T-cell (primary cell): ENCODE results near the gene STAC3. TPM values are rescaled to one million over a fixed set of nuclear protein-coding genes. Genes with fewer than 3 reads are reported as not detected.

Experiments used
- ATAC-seq, 4 experiments: fragments of 200-7000 bp in 3 of 4; fragments of 150-1000 bp in 1 of 4; cut with Tn5 transposase; replicated peaks in 1 of 4; 1 replicate in 3 of 4; 2 replicates in 1 of 4; pipeline ENCODE4 v1.10.0; 2021; ENCODE audit warnings: moderate library complexity in 3 of 4, mild to moderate bottlenecking in 2 of 4, moderate number of reproducible peaks in 1 of 4
- CTCF ChIA-PET, 2 donors: fragments of 300-600 bp; sonication (Branson Sonifier 250); formaldehyde crosslinking; loops; one replicate each; lab custom pipeline; 2022; ENCODE audit warnings: antibody characterized with exemption in 2 of 2; lab: Charles Lee
- POLR2A ChIA-PET, 2 donors: fragments of 300-600 bp; sonication (Branson Sonifier 250); formaldehyde crosslinking; loops; one replicate each; lab custom pipeline; 2022; ENCODE audit warnings: antibody characterized with exemption in 2 of 2; lab: Charles Lee
- DNase-seq, 35 experiments: peaks; one replicate each; pipeline versions ENCODE4 v3.0.0 to v3.0.0-alpha.2; 2013 to 2023
- H3K27ac ChIP-seq: one replicate; pipeline ENCODE4 v1.5.1; 2013; ENCODE audit warnings: low read length
- H3K27me3 ChIP-seq, 2 experiments: replicated peaks in 1 of 2; 1 replicate in 1 of 2; 2 replicates in 1 of 2; pipeline versions ENCODE4 v1.6.1 to v1.7.0; 2013; ENCODE audit warnings: low read length in 1 of 2, mixed read lengths in 1 of 2; ENCODE audit not compliant: control insufficient read depth in 2 of 2, insufficient read depth in 2 of 2; ENCODE audit errors: extremely low read depth in 1 of 2
- H3K36me3 ChIP-seq, 2 donors: 1 replicate in 1 of 2; 2 replicates in 1 of 2; pipeline versions ENCODE4 v1.6.1 to v1.7.0; 2013; ENCODE audit warnings: low read length in 1 of 2; ENCODE audit not compliant: control insufficient read depth in 2 of 2, insufficient read depth in 1 of 2; ENCODE audit errors: extremely low read depth in 1 of 2
- H3K4me1 ChIP-seq, 2 experiments: 1 replicate in 1 of 2; 2 replicates in 1 of 2; pipeline versions ENCODE4 v1.6.1 to v1.7.0; 2013; ENCODE audit warnings: low read length in 2 of 2, mixed read lengths in 1 of 2; ENCODE audit not compliant: insufficient read depth in 2 of 2, control insufficient read depth in 1 of 2; ENCODE audit errors: extremely low read depth in 1 of 2
- H3K4me3 ChIP-seq, 2 donors: 1 replicate in 1 of 2; 2 replicates in 1 of 2; pipeline versions ENCODE4 v1.5.1 to v1.7.0; 2013; ENCODE audit warnings: mild to moderate bottlenecking in 2 of 2, low read length in 1 of 2, moderate library complexity in 1 of 2; ENCODE audit not compliant: control insufficient read depth in 1 of 2; ENCODE audit errors: extremely low read depth in 1 of 2
- H3K9me3 ChIP-seq: 2 replicates; pipeline ENCODE4 v1.7.0; 2013
- H3K27ac Mint-ChIP-seq, 2 donors: one replicate each; pipeline ENCODE4 v1.8.0; 2020 to 2021; ENCODE audit warnings: mild to moderate bottlenecking in 2 of 2, mixed read lengths in 2 of 2
- H3K27me3 Mint-ChIP-seq, 2 donors: one replicate each; pipeline ENCODE4 v1.8.0; 2021 to 2022; ENCODE audit warnings: mixed read lengths in 2 of 2
- H3K36me3 Mint-ChIP-seq: one replicate; pipeline ENCODE4 v1.8.0; 2021; ENCODE audit warnings: mixed read lengths
- H3K4me1 Mint-ChIP-seq, 3 donors: one replicate each; pipeline ENCODE4 v1.8.0; 2020 to 2022; ENCODE audit warnings: mixed read lengths in 3 of 3, mild to moderate bottlenecking in 1 of 3
- H3K4me3 Mint-ChIP-seq, 3 donors: one replicate each; pipeline ENCODE4 v1.8.0; 2020 to 2022; ENCODE audit warnings: mild to moderate bottlenecking in 3 of 3, mixed read lengths in 3 of 3, moderate library complexity in 3 of 3
- H3K9me3 Mint-ChIP-seq, 3 donors: one replicate each; pipeline ENCODE4 v1.8.0; 2020 to 2022; ENCODE audit warnings: mixed read lengths in 3 of 3
- WGBS: methylation state at CpG from one replicate; pipeline ENCODE4 v1.1.5; 2013; ENCODE audit warnings: missing lambda C conversion rate; ENCODE audit not compliant: insufficient coverage; 5-methylcytosine and 5-hydroxymethylcytosine counted together
- total RNA-seq, 35 experiments: library from RNA in 6 of 35; stranded (reverse) in 6 of 35; fragments of 120-200 nt in 1 of 35; gene quantifications; one replicate each; pipeline versions ENCODE4 v1.2.1 to v1.2.4 and lab custom pipeline; 2013 to 2026

STAC3 gene
- total RNA-seq, 5 donors from 2014 or later (not counting 1 experiment from before 2014, with no cell fraction given), result 1.3 to 4.9 (median 2.9) TPM

DNA sequence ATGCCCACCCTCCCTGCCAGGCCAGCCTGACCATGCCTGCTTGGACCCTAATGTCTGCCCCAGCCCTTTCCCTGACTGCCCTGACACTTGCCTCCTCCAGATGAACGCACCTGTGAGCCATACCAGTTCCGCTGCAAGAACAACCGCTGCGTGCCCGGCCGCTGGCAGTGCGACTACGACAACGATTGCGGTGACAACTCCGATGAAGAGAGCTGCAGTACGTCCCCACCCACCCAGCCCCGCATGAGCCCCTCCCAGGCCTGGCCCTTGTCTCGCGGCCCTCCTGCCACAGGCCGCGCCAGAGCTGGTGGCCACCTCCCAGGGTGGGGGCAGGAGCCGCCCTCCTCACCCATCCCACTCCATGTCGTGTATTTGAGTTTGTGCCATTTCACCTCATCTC lies 48.7 kb downstream of the STAC3 start:
- Mint-ChIP-seq H3K4me3 (no peak overlapping the region), H3K36me3 (peaks cover 4% of the 10 kb centered on the region), H3K27ac (no peak overlapping the region), H3K9me3 (no peaks in the 10 kb centered on the region), H3K27me3 (no peaks in the 10 kb centered on the region), H3K4me1 (no peaks in the 10 kb centered on the region)
- H3K4me1 ChIP-seq, result no peaks in the 10 kb centered on the region
- no peaks in the 10 kb centered on the region for H3K36me3 ChIP-seq
- no peak overlapping the region for H3K27ac ChIP-seq
- H3K4me3 ChIP-seq, result no peak overlapping the region
- H3K27me3 ChIP-seq, result no peaks in the 10 kb centered on the region
- CTCF ChIA-PET, result no interaction called here
- WGBS, result 90% methylated on average over 15 of the region's 19 CpGs
- H3K9me3 ChIP-seq, result no peaks in the 10 kb centered on the region
- no peak for DNase-seq
- ATAC-seq, result no peak
- POLR2A ChIA-PET, result no interaction called here

DNA sequence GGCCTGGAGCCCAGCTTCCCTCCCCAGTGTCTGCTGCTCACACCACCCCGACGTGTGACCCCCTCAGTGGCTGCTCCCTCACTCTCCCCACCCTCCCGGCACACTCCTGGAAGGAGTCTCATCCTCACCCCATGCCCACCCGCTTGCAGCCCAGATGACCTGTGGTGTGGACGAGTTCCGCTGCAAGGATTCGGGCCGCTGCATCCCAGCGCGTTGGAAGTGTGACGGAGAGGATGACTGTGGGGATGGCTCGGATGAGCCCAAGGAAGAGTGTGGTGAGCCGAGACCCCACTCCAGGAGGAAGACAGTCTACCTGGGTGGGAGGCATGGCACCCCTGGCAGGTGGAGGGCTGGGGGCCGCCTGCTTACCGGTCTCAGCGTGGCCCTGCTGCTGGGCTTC lies 49.4 kb downstream of the STAC3 start:
- no peak for DNase-seq
- ATAC-seq, result no peak
- Mint-ChIP-seq H3K9me3 (no peaks in the 10 kb centered on the region), H3K27ac (no peak overlapping the region), H3K4me3 (no peak overlapping the region), H3K27me3 (no peaks in the 10 kb centered on the region), H3K4me1 (no peaks in the 10 kb centered on the region), H3K36me3 (peaks cover 4% of the 10 kb centered on the region)
- Histone ChIP-seq H3K9me3 (no peaks in the 10 kb centered on the region), H3K4me3 (no peak overlapping the region), H3K27me3 (no peaks in the 10 kb centered on the region), H3K36me3 (no peaks in the 10 kb centered on the region), H3K27ac (no peak overlapping the region), H3K4me1 (no peaks in the 10 kb centered on the region)
- CTCF ChIA-PET, result no interaction called here
- POLR2A ChIA-PET, result no interaction called here
- WGBS, result 88% methylated on average over 14 of the region's 16 CpGs

DNA sequence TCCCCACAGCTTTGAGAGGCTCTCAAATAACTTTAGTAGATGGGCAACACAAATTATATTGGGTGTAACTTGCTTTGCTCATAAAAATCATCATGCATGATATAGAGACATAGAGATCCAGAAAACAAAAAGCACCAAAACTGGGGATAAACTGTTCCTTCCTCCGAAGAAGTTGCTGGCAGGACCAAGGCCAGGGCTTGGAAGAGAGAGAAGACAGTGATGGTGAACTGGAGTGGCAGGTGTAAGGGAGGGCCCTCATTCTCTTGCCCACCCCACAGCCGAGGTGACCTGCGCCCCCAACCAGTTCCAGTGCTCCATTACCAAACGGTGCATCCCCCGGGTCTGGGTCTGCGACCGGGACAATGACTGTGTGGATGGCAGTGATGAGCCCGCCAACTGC lies 49.8 kb downstream of the STAC3 start:
- Mint-ChIP-seq H3K36me3 (peaks cover 7% of the 10 kb centered on the region), H3K27me3 (no peaks in the 10 kb centered on the region), H3K4me1 (no peaks in the 10 kb centered on the region), H3K9me3 (no peaks in the 10 kb centered on the region), H3K4me3 (no peak overlapping the region), H3K27ac (no peak overlapping the region)
- CTCF ChIA-PET, result no interaction called here
- no peak for ATAC-seq
- Histone ChIP-seq H3K36me3 (no peaks in the 10 kb centered on the region), H3K27ac (no peak overlapping the region), H3K27me3 (no peaks in the 10 kb centered on the region), H3K9me3 (no peaks in the 10 kb centered on the region), H3K4me1 (no peaks in the 10 kb centered on the region), H3K4me3 (no peak overlapping the region)
- POLR2A ChIA-PET, result no interaction called here
- WGBS, result 64% methylated on average over 3 of the region's 8 CpGs
- DNase-seq, result no peak

DNA sequence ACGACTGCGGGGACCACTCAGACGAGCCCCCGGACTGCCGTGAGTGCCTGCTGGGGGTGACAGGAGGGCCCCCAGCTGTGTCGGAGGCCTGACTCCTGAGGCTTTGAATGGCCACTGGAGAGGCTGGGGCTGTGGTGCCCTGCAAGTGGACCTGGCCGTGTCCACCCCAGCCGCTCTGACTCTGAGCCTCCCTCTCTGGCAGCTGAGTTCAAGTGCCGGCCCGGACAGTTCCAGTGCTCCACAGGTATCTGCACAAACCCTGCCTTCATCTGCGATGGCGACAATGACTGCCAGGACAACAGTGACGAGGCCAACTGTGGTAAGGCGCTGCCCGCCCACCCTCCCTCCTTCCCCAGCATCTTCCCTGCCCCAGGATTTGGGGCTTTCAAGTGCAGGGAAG lies 50.5 kb downstream of the STAC3 start:
- Mint-ChIP-seq H3K4me3 (no peak overlapping the region), H3K4me1 (no peaks in the 10 kb centered on the region), H3K36me3 (peaks cover 8% of the 10 kb centered on the region), H3K27ac (no peak overlapping the region), H3K27me3 (no peaks in the 10 kb centered on the region), H3K9me3 (no peaks in the 10 kb centered on the region)
- H3K4me3 ChIP-seq, result no peak overlapping the region
- no peaks in the 10 kb centered on the region for H3K9me3 ChIP-seq
- no peak overlapping the region for H3K27ac ChIP-seq
- no peaks in the 10 kb centered on the region for H3K4me1 ChIP-seq
- ATAC-seq (no peak), DNase-seq (no peak)
- POLR2A ChIA-PET, result no interaction called here
- 92% methylated on average over 11 of the region's 15 CpGs for WGBS
- no peaks in the 10 kb centered on the region for H3K27me3 ChIP-seq
- CTCF ChIA-PET, result no interaction called here
- no peaks in the 10 kb centered on the region for H3K36me3 ChIP-seq

DNA sequence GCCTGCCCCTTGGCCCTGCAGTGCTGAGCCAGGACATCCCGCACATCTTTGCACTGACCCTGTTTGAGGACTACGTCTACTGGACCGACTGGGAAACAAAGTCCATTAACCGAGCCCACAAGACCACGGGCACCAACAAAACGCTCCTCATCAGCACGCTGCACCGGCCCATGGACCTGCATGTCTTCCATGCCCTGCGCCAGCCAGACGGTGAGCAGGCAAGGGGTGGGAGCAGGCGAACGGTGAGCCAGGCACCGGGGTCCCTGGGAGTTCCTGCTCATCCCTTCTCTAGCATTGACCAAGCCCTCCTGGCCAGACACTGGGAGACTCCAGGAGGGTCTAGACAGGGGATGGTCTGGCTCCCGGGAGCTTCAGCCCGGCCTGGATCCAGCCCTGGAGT lies 51.8 kb downstream of the STAC3 start:
- Mint-ChIP-seq H3K36me3 (peaks cover 8% of the 10 kb centered on the region), H3K27ac (no peak overlapping the region), H3K27me3 (no peaks in the 10 kb centered on the region), H3K4me1 (no peaks in the 10 kb centered on the region), H3K4me3 (no peak overlapping the region), H3K9me3 (no peaks in the 10 kb centered on the region)
- ATAC-seq (no peak), DNase-seq (no peak)
- WGBS, result 90% methylated on average over 13 of the region's 15 CpGs
- Histone ChIP-seq H3K36me3 (no peaks in the 10 kb centered on the region), H3K4me3 (no peak overlapping the region), H3K27ac (no peak overlapping the region), H3K9me3 (no peaks in the 10 kb centered on the region), H3K27me3 (no peaks in the 10 kb centered on the region), H3K4me1 (no peaks in the 10 kb centered on the region)
- POLR2A ChIA-PET, result no interaction called here
- CTCF ChIA-PET, result no interaction called here

DNA sequence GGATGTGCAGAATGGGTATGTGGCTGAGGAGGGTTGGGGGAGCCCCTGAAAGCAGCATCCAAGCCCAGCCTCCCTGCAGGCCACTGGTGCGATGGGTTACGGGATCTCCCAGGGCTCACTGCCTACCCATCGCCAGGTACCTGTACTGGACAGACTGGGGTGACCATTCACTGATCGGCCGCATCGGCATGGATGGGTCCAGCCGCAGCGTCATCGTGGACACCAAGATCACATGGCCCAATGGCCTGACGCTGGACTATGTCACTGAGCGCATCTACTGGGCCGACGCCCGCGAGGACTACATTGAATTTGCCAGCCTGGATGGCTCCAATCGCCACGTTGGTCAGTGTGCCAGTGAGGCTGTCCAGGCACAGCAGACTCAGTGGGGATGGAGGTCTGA lies 52.7 kb downstream of the STAC3 start:
- ATAC-seq (no peak), DNase-seq (no peak)
- ChIA-PET CTCF (no interaction called here), POLR2A (no interaction called here)
- peaks cover 8% of the 10 kb centered on the region for H3K36me3 Mint-ChIP-seq
- Histone ChIP-seq H3K36me3 (no peaks in the 10 kb centered on the region), H3K4me3 (no peak overlapping the region), H3K27ac (no peak overlapping the region), H3K9me3 (no peaks in the 10 kb centered on the region), H3K27me3 (no peaks in the 10 kb centered on the region), H3K4me1 (no peaks in the 10 kb centered on the region)
- no peak overlapping the region for H3K27ac Mint-ChIP-seq
- H3K9me3 Mint-ChIP-seq, result no peaks in the 10 kb centered on the region
- WGBS, result 97% methylated on average over 17 of the region's 17 CpGs
- H3K4me1 Mint-ChIP-seq, result no peaks in the 10 kb centered on the region
- H3K27me3 Mint-ChIP-seq, result no peaks in the 10 kb centered on the region
- no peak overlapping the region for H3K4me3 Mint-ChIP-seq

DNA sequence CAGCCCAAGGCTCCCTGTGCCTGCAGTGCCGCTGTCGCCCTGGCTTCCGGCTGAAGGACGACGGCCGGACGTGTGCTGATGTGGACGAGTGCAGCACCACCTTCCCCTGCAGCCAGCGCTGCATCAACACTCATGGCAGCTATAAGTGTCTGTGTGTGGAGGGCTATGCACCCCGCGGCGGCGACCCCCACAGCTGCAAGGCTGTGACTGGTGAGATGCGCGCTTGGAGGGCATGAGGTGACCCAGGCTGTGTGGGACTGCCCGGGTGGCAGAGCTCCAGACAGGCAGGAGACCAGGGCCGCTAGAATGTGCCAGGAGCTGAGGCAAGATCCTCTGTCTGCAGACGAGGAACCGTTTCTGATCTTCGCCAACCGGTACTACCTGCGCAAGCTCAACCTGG lies 54.0 kb downstream of the STAC3 start:
- H3K9me3 Mint-ChIP-seq, result no peaks in the 10 kb centered on the region
- Histone ChIP-seq H3K4me1 (no peaks in the 10 kb centered on the region), H3K36me3 (no peaks in the 10 kb centered on the region), H3K27me3 (no peaks in the 10 kb centered on the region), H3K27ac (no peak overlapping the region), H3K4me3 (no peak overlapping the region), H3K9me3 (no peaks in the 10 kb centered on the region)
- H3K36me3 Mint-ChIP-seq, result peaks cover 8% of the 10 kb centered on the region
- 91% methylated on average over 19 of the region's 22 CpGs for WGBS
- H3K27me3 Mint-ChIP-seq, result no peaks in the 10 kb centered on the region
- H3K4me1 Mint-ChIP-seq, result no peaks in the 10 kb centered on the region
- DNase-seq, result no peak
- H3K4me3 Mint-ChIP-seq, result no peak overlapping the region
- no peak for ATAC-seq
- ChIA-PET CTCF (no interaction called here), POLR2A (no interaction called here)
- no peak overlapping the region for H3K27ac Mint-ChIP-seq
